AG09309 (cell line): Measurements from ENCODE around the gene PXDC1.

Experiments used
- DNase-seq: peaks from one replicate; pipeline ENCODE4 v3.0.0-alpha.2; 2010; ENCODE audit warnings: low read depth
- H3K4me3 ChIP-seq: 2 replicates; pipeline ENCODE4 v1.5.1; 2011; ENCODE audit warnings: mild to moderate bottlenecking, low read depth, low read length, moderate library complexity; ENCODE audit not compliant: control insufficient read depth
- TF ChIP-seq, protein P1 (sequence below): IDR thresholded peaks from 2 replicates; pipeline ENCODE4 v1.5.1; 2011; ENCODE audit warnings: mild to moderate bottlenecking, low read depth, low read length, inconsistent platforms; ENCODE audit not compliant: insufficient read depth, control insufficient read depth; ENCODE audit errors: missing control alignments

The PXDC1 gene

DNA sequence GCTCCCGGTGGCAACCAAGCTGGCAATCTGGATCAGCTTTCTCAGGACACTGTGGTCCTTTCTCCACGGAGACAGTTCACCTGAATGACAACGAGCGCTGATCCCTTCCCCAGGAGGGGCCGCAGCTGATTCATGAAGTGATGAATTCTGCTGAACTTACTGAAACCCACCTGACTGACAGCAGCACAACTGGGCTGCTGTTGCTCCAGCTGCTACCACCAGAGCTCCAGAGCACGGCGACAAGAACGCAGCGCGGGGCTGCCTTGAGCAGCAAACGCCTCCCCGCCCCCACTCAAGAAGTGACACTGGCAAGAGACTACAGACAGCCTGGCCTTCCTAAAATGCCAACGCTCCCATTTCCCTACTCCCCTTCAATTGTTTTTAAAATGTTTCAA lies 10.0 kb downstream of the PXDC1 start:
- no peak overlapping the region for H3K4me3 ChIP-seq
- TF ChIP-seq, protein P1, sequence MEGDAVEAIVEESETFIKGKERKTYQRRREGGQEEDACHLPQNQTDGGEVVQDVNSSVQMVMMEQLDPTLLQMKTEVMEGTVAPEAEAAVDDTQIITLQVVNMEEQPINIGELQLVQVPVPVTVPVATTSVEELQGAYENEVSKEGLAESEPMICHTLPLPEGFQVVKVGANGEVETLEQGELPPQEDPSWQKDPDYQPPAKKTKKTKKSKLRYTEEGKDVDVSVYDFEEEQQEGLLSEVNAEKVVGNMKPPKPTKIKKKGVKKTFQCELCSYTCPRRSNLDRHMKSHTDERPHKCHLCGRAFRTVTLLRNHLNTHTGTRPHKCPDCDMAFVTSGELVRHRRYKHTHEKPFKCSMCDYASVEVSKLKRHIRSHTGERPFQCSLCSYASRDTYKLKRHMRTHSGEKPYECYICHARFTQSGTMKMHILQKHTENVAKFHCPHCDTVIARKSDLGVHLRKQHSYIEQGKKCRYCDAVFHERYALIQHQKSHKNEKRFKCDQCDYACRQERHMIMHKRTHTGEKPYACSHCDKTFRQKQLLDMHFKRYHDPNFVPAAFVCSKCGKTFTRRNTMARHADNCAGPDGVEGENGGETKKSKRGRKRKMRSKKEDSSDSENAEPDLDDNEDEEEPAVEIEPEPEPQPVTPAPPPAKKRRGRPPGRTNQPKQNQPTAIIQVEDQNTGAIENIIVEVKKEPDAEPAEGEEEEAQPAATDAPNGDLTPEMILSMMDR: no peak
- DNase-seq: no peak

DNA sequence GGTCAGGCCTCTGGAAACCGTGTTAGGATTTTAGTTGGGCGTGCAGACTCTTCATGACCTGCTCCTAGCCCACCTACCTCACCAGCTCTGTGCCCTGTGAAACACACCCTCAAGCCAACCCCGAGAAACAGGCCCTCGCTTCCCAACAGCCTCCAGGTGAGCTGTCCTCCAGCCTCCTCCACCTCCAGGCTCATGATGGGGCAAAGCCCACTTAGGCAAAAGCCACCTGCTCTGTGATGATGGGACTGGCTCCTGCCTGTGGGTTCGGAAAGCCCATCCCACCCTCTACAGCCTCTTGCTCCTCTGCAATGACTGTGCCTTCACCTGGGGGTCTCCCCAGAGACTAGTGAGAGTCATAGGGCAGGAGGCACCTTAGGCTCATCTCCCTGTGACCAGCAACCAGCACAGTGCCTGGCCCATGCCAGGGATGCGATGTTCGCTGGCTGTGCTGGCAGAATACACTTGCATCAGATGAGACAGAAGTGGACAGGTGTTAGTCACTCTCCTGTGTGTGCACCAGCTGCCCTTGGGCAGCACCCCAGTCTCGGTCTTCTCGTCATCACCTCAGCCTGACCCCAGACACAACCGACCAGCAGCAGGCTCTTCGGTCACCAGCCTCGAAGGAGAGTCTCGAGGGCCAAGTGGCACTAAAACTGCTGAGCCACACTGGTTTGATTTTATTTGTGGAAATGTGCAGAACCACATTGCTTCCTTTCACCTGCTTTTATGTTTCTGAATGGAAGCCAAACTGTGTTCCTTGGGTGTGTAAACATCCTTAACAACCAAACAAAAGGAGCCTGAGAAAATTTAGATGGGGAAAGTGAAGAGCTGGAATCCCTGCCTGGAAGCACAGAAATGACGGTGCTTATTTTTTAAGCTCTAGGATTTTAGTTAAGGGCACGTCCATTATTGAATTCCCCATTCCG lies 10.7 kb downstream of the PXDC1 start:
- TF ChIP-seq, protein P1: no peak
- no peak overlapping the region for H3K4me3 ChIP-seq
- no peak for DNase-seq

DNA sequence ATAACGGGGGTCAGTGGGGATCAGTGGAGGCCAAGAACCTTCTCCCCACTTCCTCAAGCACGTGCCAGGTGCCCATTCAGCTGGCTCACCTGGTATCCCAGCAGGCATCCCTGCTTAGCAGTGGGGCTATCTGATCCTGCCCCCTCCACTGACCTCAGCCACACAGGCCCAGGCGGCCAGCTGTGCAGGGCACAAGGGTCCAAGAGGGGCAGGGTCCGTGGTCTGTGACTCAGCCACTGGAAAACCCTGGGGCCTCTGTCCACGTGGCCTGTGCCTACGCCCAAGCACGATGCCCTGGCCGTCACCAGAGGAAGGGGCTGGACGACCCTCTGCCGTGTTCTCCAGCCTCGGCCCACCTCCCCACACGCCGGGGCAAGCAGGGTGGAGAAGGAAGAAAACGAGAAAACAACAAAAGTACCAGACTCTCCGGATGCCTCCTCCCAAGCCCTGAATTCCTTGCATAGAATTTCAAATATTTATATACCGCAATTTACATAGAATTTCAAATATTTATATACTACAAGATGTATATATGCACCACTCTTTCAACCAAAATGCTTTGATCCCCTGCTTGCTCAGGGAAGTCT lies 12.1 kb downstream of the PXDC1 start:
- H3K4me3 ChIP-seq: no peak overlapping the region

DNA sequence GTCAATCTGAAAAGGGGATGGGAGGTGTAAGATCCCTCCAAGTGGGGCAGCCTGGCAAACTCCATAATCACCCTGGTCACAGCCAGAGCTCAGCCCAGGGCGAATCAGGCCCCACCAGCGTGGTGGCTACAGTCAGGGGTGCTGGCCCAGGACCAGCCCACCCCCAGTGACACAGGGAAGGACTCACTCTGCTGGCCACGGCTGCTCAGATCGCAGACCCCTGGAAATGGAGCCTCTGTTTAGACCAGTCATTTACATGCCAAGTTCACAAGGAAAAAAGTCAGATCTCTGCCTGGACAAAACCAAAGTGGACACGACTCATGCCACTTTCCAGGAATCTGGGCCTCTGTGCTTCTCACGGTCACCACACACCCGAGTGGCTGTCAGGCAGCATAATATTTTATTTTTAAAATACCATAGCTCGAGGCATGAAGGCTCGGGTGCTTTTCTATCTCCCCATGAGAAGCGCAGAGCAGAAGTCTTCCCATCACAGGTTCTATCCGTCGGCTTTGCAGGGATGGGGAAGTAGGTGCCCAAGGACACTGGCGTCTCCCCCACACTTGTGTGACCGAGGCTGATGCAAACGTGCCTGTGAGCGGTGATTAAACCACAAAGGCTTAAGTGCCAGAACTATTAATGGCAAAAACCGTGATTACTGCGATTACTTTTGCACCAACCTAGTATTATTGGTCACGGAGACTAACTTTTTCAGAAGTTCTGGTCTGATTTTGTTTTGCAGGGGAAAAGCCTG lies 13.0 kb downstream of the PXDC1 start:
- TF ChIP-seq, protein P1: no peak
- DNase-seq: no peak
- H3K4me3 ChIP-seq: no peak overlapping the region

More for the DNA sequence above, 12.1 kb downstream of the PXDC1 start:
- TF ChIP-seq, protein P1: no peak
- DNase-seq: no peak

DNA sequence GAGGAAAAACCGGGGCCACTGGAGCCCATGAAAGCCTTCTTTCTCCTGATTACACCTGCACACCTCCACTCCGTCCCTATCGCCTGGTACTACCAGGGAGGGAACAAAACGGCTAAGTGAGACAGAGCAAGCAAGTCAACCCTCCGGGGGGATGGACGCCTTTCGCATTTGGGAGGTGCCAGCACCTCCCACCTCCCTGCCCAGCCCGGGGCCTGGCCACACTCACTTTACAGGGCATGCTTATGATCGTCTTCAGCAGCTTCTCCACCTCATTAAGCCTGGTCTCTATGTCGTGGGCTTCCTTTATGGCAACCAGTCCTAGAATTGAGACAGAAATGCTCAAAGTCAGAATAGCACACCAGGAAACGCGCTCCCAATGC lies 13.7 kb downstream of the PXDC1 start:
- H3K4me3 ChIP-seq: no peak overlapping the region
- no peak for DNase-seq
- TF ChIP-seq, protein P1: no peak

DNA sequence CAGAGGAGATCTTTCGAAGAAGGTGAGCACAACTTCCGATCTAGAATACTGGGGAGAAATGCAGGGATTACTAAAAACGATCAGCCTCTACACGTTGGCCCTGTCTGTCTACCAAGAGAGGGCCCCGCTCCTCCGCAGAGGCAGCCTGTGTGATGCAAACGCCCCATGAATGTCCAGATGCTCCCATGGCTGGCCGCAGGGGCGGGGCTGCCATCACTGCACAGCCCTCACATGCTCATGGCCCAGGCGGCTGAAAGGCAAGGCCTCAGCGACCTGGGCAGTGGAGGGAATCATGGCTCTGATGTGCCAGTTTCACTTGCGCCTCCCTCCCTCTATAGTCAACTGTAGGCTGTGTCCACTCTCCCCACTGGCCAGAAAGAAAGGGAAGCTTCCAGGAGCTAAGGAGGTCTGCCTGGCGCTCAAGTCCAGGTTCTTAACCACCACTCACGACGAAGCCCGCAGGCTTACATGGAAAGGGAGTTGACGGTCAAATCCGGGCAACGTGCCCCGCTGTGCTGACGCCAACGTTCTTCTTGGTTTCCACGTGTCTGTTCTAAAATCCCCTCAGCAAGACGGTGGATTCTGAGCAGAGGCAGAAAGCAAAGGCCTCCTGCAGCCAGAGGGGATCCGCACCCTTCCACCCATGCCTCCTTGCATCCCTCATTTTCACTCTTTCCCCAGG lies 14.2 kb downstream of the PXDC1 start:
- no peak overlapping the region for H3K4me3 ChIP-seq
- no peak for DNase-seq
- TF ChIP-seq, protein P1: no peak
